Loucy (cell line): ENCODE results near the gene LAYN.
A peak's percentile ranks its signal among the peaks of the same experiment; 100 is the strongest.

Source experiments
- H2AFZ ChIP-seq: fragments of 200-600 bp; sonication (generic); 2 replicates; pipeline ENCODE4 v1.6.0; 2016; ENCODE audit warnings: antibody characterized with exemption, mild to moderate bottlenecking, low read length, moderate library complexity
- H3F3A ChIP-seq: fragments of 200-600 bp; 2 replicates; pipeline ENCODE4 v1.6.0; 2016; ENCODE audit warnings: antibody characterized with exemption, low read depth, mild to moderate bottlenecking
- H3K27me3 ChIP-seq: fragments of 200-600 bp; sonication (generic); 2 replicates; pipeline ENCODE4 v1.6.1; 2014; ENCODE audit warnings: low read length, mild to moderate bottlenecking; ENCODE audit not compliant: insufficient read depth, poor library complexity, severe bottlenecking
- H3K36me3 ChIP-seq: fragments of 200-600 bp; sonication (generic); 2 replicates; pipeline ENCODE4 v1.6.1; 2016; ENCODE audit warnings: low read length; ENCODE audit not compliant: insufficient read depth
- H3K4me1 ChIP-seq: fragments of 200-600 bp; sonication (generic); 2 replicates; pipeline ENCODE4 v1.5.1; 2014; ENCODE audit warnings: low read length, mild to moderate bottlenecking; ENCODE audit not compliant: insufficient read depth, poor library complexity, severe bottlenecking
- H3K4me2 ChIP-seq: fragments of 200-600 bp; sonication (generic); 2 replicates; pipeline ENCODE4 v1.6.0; 2014; ENCODE audit warnings: antibody characterized with exemption, low read length, low read depth, mild to moderate bottlenecking; ENCODE audit not compliant: poor library complexity, severe bottlenecking
- H3K4me3 ChIP-seq: fragments of 200-600 bp; sonication (generic); 2 replicates; pipeline ENCODE4 v1.5.1; 2014; ENCODE audit warnings: low read length, mild to moderate bottlenecking, mixed read lengths; ENCODE audit not compliant: poor library complexity, severe bottlenecking
- H3K79me2 ChIP-seq: fragments of 200-600 bp; sonication (generic); 2 replicates; pipeline ENCODE4 v1.6.1; 2014; ENCODE audit warnings: low read length; ENCODE audit not compliant: insufficient read depth
- H3K9ac ChIP-seq: fragments of 200-600 bp; sonication (generic); 2 replicates; pipeline ENCODE4 v1.6.0; 2014; ENCODE audit warnings: mild to moderate bottlenecking, low read depth, low read length, moderate library complexity; ENCODE audit not compliant: poor library complexity, severe bottlenecking
- H3K9me2 ChIP-seq: fragments of 200-600 bp; sonication (generic); replicated peaks from 2 replicates; pipeline ENCODE4 v1.6.1; 2016; ENCODE audit warnings: low read depth, low read length, mixed read lengths
- H3K9me3 ChIP-seq: fragments of 200-600 bp; sonication (generic); 2 replicates; pipeline ENCODE4 v1.6.1; 2014; ENCODE audit warnings: mild to moderate bottlenecking, antibody characterized with exemption, low read length, low read depth; ENCODE audit not compliant: insufficient read depth
- H4K20me1 ChIP-seq: fragments of 200-600 bp; sonication (generic); 2 replicates; pipeline ENCODE4 v1.6.0; 2014; ENCODE audit warnings: antibody characterized with exemption, low read length, mild to moderate bottlenecking; ENCODE audit not compliant: insufficient read depth, poor library complexity, severe bottlenecking
- EZH2phosphoT487 ChIP-seq: fragments of 200-600 bp; IDR thresholded peaks from 2 replicates; pipeline ENCODE4 v1.6.1; 2018; ENCODE audit warnings: antibody characterized with exemption, mild to moderate bottlenecking, moderate library complexity, borderline replicate concordance
- TF ChIP-seq, protein P1 (sequence below): fragments of 200-600 bp; sonication (generic); conservative IDR thresholded peaks from 2 replicates; pipeline ENCODE4 v1.5.1; 2014; ENCODE audit warnings: mild to moderate bottlenecking, antibody characterized with exemption, low read length

LAYN gene

DNA sequence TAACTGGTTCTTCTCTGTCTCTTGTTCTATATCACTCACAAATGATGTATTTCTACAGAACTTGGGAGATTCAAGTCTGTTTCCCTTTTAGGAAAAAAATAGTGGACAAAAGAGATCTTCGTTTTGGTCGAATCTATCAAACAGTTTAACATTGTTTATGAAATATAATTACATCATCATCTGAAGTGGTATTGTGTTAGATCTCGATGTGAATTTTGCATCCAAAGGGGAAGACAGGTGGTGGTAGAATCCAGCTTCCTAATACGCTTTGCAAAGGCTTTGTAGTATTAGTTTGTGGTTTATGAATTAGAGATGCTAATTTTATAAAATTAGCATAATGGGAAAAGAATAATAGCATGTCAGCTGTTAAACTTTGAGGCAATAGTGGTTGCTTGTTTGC, 65.2 kb downstream of the LAYN start:
- no peaks in the 10 kb centered on the region for H3K9me3 ChIP-seq
- H3K27me3 ChIP-seq, result no peaks in the 10 kb centered on the region
- peaks cover 33% of the 10 kb centered on the region for H3K4me1 ChIP-seq
- H3F3A ChIP-seq, result no peaks in the 10 kb centered on the region
- H3K4me3 ChIP-seq, result peak overlapping the region; percentile 83
- H3K79me2 ChIP-seq, result peaks cover 68% of the 10 kb centered on the region
- no peak overlapping the region for H2AFZ ChIP-seq
- TF ChIP-seq EZH2phosphoT487, result no peak
- TF ChIP-seq, protein P1, sequence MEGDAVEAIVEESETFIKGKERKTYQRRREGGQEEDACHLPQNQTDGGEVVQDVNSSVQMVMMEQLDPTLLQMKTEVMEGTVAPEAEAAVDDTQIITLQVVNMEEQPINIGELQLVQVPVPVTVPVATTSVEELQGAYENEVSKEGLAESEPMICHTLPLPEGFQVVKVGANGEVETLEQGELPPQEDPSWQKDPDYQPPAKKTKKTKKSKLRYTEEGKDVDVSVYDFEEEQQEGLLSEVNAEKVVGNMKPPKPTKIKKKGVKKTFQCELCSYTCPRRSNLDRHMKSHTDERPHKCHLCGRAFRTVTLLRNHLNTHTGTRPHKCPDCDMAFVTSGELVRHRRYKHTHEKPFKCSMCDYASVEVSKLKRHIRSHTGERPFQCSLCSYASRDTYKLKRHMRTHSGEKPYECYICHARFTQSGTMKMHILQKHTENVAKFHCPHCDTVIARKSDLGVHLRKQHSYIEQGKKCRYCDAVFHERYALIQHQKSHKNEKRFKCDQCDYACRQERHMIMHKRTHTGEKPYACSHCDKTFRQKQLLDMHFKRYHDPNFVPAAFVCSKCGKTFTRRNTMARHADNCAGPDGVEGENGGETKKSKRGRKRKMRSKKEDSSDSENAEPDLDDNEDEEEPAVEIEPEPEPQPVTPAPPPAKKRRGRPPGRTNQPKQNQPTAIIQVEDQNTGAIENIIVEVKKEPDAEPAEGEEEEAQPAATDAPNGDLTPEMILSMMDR, result no peak
- no peaks in the 10 kb centered on the region for H3K9me2 ChIP-seq
- H3K9ac ChIP-seq, result no peak overlapping the region
- no peaks in the 10 kb centered on the region for H3K36me3 ChIP-seq
- H3K4me2 ChIP-seq, result peak overlapping the region; percentile 93
- H4K20me1 ChIP-seq, result peaks cover 36% of the 10 kb centered on the region

DNA sequence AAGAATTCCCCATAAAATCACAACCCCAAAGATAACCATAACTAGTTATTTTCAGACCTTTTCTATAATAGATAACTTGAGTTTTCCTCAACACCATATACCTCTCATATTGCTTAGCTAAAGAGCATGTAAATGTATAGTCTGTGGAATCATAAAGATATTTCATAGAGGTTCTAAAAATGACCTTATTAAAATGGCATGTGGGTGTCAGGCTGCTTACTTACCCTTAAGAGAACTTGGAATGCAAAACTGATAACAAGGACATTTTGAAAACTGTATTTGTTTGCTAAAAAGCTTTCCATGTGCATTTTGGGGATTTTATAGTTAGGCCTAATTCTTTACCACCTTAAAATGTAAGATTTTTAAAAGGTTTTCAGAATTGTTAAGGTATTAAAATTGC, 66.5 kb downstream of the LAYN start:
- Histone ChIP-seq H3K4me2 (peak overlapping the region; percentile 93), H2AFZ (no peak overlapping the region), H3F3A (no peaks in the 10 kb centered on the region), H3K9ac (no peak overlapping the region), H3K9me2 (no peaks in the 10 kb centered on the region), H3K9me3 (no peaks in the 10 kb centered on the region), H3K27me3 (no peaks in the 10 kb centered on the region), H3K79me2 (peaks cover 68% of the 10 kb centered on the region), H3K4me3 (peak overlapping the region; percentile 33), H4K20me1 (peaks cover 36% of the 10 kb centered on the region), H3K36me3 (no peaks in the 10 kb centered on the region), H3K4me1 (peaks cover 26% of the 10 kb centered on the region)
- TF ChIP-seq, protein P1, result no peak
- TF ChIP-seq EZH2phosphoT487, result no peak

DNA sequence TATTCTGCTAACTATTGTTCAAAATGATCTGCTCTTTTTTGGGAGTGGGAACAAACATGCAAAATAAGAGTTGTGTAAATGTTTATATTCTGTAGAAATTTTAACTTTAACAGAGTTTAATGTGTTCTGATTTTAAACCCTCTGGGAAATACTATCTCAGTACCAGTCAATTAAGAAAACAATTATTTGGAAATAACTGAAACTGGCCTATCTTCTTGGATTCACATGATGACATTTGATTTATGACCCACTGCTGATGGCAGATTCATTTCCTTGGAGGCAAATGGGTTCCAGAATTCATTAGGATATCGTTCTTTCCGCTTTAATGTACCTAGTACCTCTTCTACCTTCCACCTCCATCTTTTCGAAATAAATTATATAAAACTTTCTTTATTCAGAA, 67.2 kb downstream of the LAYN start:
- no peak overlapping the region for H2AFZ ChIP-seq
- H3K4me2 ChIP-seq, result peak overlapping the region; percentile 93
- H4K20me1 ChIP-seq, result peaks cover 36% of the 10 kb centered on the region
- no peaks in the 10 kb centered on the region for H3K9me2 ChIP-seq
- H3K4me1 ChIP-seq, result peaks cover 26% of the 10 kb centered on the region
- H3K4me3 ChIP-seq, result no peak overlapping the region
- H3K79me2 ChIP-seq, result peaks cover 65% of the 10 kb centered on the region
- H3F3A ChIP-seq, result no peaks in the 10 kb centered on the region
- H3K27me3 ChIP-seq, result no peaks in the 10 kb centered on the region
- TF ChIP-seq, protein P1, result no peak
- TF ChIP-seq EZH2phosphoT487, result no peak
- no peak overlapping the region for H3K9ac ChIP-seq
- H3K36me3 ChIP-seq, result no peaks in the 10 kb centered on the region
- H3K9me3 ChIP-seq, result no peaks in the 10 kb centered on the region
